ENCODE measurements around the gene SMIM27.
"Not testable (repeated sequence)": the region's sequence is repeated elsewhere in the genome, so short reads cannot be mapped to it uniquely, and the experiment has no call there.

SMIM27 gene

GRCh38 chr9:32552172-32552872 lies at the start of gene SMIM27, which contains the start of gene TOPORS:
Gene SMIM27 (plus strand): TSS chr9:32552327. CDS start chr9:32552435, 108 bp downstream.
Gene TOPORS (minus strand): TSS chr9:32552586. CDS start chr9:32552436, 150 bp downstream.
- DNase-seq, result peak; percentile 51 to 77

GRCh38 chr9:32502464-32502863 lies 49.7 kb upstream of the SMIM27 start:
- no peak for DNase-seq

- no peak for DNase-seq
Observed at GRCh38 chr9:32503008-32503407, 49.1 kb upstream of the SMIM27 start.

GRCh38 chr9:32508728-32509127 lies 43.4 kb upstream of the SMIM27 start:
- DNase-seq, result no peak

DNA sequence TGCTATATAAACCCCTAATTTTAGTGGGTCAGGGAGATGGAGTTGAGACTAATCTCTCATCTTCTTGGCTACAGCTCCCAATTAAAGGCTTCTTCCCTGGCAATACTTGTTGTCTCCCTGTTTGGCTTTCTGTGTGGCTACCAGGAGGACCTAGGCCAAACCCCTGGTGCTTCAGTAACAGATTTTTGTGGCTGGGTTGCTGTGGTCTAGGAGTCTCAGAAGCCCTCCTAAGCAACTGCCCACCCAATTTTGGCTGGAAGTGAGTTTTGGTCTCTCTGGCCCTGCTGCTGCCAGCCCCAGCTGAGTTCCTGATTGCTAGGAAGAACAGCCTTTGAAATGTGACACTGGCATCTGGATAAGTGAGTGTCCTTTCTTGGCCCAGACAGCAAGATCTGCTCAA lies 35.9 kb upstream of the SMIM27 start:
- no peak for DNase-seq

GRCh38 chr9:32518276-32518675 lies 33.9 kb upstream of the SMIM27 start:
- no peak for DNase-seq

- no peak for DNase-seq
Observed at GRCh38 chr9:32523910-32524309, 28.2 kb upstream of the SMIM27 start.

DNA sequence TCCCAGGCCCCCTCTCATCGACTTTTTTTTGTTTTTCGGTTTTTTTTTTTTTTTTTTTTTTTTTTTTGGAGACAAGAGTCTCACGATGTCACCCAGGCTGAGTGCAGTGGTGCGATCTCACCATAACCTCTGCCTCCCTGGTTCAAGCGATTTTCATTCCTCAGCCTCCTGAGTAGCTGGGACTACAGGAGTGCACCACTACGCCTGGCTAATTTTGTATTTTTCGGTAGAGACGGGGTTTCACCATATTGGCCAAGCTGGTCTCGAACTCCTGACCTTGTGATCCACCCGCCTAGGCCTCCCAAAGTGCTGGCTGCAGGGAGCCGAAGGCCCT lies 27.6 kb upstream of the SMIM27 start:
- not testable (repeated sequence) for DNase-seq

- no peak for DNase-seq
Observed at GRCh38 chr9:32524892-32525708, 27.0 kb upstream of the SMIM27 start.

GRCh38 chr9:32525709-32526030 lies 26.5 kb upstream of the SMIM27 start:
- no peak for DNase-seq

DNA sequence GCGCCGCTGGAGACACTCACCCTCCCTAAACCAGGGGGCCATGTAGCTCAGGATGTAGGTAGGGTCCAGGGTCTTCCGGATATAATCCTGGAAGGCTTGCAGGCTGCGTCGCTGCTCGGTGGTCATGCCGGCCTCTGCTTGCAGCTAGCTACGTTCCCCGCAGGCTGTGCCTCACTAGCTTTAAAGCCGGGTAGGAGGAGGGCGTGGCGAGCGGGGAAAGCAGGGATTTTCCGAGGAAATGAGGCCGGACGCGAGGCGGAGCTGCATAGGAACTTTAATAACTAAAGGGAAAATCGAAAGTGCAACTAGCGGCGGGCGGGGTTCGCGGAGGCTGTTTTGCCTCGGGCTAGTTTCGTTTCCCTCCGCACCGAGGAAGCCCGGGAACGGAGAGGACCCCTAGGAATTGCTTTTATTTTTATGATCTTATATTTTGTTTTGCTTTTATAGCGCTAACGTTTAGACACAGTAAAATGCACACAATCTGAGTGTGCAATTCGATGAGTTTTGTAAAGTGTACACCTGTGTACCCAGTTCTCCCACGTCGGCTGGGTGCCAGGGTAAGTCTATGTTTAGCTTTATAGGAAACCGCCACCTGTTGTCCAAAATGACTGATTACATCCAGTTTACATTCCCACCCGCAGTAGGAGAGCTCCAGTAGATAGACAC lies 26.0 kb upstream of the SMIM27 start, which contains the start of gene RIGI:
TSS of gene RIGI (minus strand) at position 156 of the 666 bp plus-strand sequence. CDS start at position 126, 30 bp downstream.
- peak; percentile 2 to 27 for DNase-seq

GRCh38 chr9:32526707-32527048 lies 25.4 kb upstream of the SMIM27 start:
- no peak for DNase-seq

- no peak for DNase-seq
Observed at GRCh38 chr9:32533336-32533735, 18.8 kb upstream of the SMIM27 start.

DNA sequence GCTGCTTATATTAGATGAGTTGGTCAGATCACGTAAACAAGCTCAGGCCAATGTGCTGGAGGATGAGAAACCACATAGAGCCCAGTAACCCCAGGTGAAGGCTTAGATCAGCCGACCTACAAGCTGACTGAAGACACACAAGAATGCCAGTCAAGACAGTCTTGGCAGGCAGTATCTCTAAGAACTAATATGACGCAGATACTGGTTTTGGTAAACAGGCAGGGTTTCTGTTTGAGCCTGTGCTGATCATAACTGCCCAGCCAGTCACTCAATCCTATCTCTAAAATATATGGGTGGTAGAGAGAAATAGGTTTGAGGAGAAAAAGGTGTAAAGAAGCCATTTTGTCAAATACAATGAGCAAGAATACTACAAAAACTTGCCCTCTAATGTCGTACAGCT lies 18.3 kb upstream of the SMIM27 start:
- DNase-seq, result no peak

- DNase-seq, result no peak
Observed at GRCh38 chr9:32543047-32543446, 9.1 kb upstream of the SMIM27 start.

GRCh38 chr9:32545884-32546283 lies 6.2 kb upstream of the SMIM27 start:
- no peak for DNase-seq

- not testable (repeated sequence) for DNase-seq
Observed at GRCh38 chr9:32548213-32548612, 3.9 kb upstream of the SMIM27 start.

DNA sequence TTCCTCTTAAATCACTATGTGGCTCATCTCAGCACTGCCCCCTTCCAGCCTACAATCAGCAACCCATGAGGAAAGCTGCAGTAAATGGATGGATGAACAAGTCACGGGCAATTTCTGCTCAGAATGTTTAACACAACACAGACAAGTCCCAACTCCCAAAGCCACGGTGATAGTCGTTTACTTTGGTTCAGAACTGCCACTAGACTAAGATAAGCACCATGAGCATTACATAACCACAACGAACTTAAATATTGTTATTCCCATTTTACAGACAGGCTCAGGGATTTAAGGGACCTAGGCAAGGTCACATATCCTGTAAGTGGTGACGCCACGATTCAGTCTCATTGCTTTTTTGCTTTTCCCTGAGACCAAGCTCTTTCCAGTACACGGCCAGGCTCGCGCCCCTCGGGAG lies 2.0 kb upstream of the SMIM27 start:
- no peak for DNase-seq

- DNase-seq, result peak; percentile 15 to 78
Observed at GRCh38 chr9:32550562-32551275, 1.4 kb upstream of the SMIM27 start.

DNA sequence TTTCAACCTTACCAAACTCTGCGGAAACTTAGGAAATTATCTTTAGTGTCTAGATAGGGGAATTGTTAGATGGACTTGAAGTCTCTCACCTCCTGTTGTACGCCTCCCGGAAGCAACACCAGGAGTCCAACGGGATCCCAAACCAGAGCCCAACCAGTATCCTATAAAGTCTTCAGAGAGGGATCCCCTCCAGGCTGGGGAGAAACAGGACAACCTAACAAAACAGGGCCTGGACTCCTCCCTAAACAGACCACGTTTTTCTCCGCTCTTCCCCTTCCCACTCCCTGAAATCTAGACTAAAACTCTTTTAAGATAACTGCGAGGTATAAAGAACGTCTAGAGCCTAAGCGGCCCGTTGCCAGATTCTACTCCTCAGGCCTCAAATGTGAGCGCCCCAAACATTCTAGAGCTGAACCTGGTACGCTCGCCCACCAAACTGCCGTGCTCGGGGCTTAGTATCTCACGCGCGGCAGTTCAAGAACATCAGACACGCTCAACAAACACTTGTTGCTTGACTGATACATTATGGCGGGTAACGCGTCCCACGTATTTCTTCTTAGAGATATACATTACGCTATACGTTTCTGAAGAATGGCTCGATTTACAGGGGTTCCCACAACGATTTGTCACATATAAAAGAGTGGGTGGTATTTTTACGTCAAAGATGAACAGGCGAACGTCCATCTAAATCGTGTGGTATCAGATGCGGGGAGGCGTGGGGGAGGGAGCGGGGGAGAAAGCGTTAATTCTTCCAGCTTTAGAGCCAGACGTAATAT lies 663 bp upstream of the SMIM27 start:
- peak in 1 of 2 experiments; percentile 32 for DNase-seq

DNA sequence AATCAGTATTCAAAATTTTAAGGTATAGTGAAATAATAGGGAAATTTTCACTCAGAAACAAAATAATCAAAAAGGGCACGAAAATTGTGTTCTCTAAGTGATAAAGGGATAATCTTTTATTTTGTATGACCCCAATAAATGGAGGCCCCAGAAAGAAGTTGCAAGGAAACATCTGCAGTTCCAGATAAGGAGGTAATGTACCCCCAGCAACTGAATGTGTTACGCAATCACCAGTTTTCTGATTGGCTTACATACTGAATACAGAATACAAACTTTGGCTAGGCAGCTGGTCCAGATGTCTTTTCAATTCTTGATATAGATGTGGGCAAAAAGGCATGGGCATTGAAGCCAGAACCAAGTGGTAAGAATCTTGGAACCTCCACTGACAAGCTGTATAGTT lies 2.0 kb downstream of the SMIM27 start:
- no peak for DNase-seq

- no peak for DNase-seq
Observed at GRCh38 chr9:32554591-32554990, 2.5 kb downstream of the SMIM27 start.

All from NCI-H187 (cell line).